Measurements from ENCODE around the gene TANC1. TPM values are rescaled to one million over a fixed set of nuclear protein-coding genes. Genes with fewer than 3 reads are reported as not detected.
"Not testable (repeated sequence)": the region's sequence is repeated elsewhere in the genome, so short reads cannot be mapped to it uniquely, and the experiment has no call there.

TANC1 gene
- total RNA-seq, 2 experiments from 2014 or later: 0.31 to 0.33 TPM

DNA sequence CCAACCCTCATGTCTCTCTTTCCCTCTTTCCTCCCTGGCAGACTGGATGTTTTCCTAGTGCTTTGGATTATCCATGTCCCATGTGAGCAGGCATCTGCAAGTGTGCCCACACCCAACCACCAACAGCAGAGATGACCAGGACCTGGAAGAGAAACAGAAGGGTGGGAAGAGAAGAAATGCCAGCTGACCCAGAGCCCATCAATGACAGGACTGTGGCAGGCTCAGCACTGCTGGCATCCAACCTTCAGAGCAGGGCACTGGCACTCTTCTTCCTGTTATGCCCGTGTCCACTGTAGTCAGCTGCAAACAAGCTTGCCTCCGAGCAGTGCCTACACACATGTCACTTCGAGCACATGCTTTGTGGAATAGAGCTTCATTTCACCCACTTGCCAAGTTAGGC lies 121.1 kb downstream of the TANC1 start:
- Mint-ChIP-seq H3K4me3 (no peak overlapping the region), H3K27ac (no peak overlapping the region), H3K36me3 (no peaks in the 10 kb centered on the region), H3K27me3 (no peaks in the 10 kb centered on the region), H3K9me3 (peaks cover 2% of the 10 kb centered on the region), H3K4me1 (peaks cover 47% of the 10 kb centered on the region)
- DNase-seq (no peak), ATAC-seq (ENCODE audit: low read depth) (no peak)
- POLR2A ChIA-PET: no interaction called here

DNA sequence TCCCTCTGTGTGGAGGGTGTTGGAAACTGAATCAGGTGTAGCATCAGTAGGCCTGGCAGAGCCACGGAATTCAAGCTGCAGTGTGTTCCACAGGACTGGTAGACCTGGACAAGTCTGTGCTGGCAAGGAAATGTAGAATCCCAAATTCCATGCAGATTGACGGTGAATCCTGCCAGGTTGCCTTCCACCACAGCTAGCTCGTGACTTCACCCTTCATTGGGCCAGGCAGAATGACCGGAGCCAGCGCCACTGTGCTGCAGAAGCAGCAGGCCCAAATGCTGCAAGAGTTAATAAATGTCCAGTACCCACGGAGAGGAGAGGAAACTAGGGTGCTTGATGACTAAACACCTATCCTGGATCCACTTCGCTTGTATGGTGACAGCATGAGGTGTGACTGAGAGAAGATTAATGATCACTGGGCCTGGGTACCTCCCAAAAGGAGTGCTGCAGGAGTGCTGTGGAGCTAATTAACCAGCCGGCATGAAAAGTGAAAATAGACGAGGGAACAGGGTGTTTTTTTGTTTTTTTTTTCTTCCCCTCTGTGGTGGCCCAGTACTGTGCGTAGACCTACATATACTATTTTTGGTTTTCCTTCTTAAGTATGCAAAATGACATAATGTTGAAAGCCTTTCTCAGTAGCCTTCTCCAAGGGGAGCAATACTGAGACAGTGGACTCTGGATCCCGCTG lies 122.2 kb downstream of the TANC1 start:
- POLR2A ChIA-PET: no interaction called here
- peaks cover under 1% of the 10 kb centered on the region for H3K36me3 Mint-ChIP-seq
- peak overlapping the region; percentile 75 for H3K27ac Mint-ChIP-seq
- peaks cover 2% of the 10 kb centered on the region for H3K9me3 Mint-ChIP-seq
- H3K4me3 Mint-ChIP-seq: peak overlapping the region; percentile 22
- H3K27me3 Mint-ChIP-seq: no peaks in the 10 kb centered on the region
- no peak for ATAC-seq (ENCODE audit: low read depth)
- DNase-seq: no peak
- peaks cover 47% of the 10 kb centered on the region for H3K4me1 Mint-ChIP-seq

DNA sequence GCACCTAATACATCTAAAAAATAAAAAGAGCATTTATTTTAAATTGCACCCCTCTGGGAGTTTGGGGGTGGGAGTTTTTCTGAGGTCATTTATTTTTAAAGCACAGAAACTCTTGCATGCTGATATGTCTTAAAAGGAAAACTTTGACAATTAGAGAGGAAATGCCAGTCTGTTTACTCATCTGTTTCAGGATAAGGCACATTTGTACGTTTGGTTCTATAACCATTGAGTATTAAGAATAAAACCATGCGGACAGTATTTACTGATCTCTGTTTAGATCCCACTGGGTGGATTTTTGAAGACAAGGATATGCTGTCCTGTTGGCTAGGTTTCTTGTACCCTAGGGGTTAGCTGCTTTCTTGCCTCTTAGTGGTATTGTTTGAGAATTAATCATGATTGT lies 122.9 kb downstream of the TANC1 start:
- peaks cover 4% of the 10 kb centered on the region for H3K36me3 Mint-ChIP-seq
- DNase-seq: no peak
- H3K9me3 Mint-ChIP-seq: peaks cover 6% of the 10 kb centered on the region
- peak overlapping the region; percentile 35 for H3K4me3 Mint-ChIP-seq
- peaks cover 47% of the 10 kb centered on the region for H3K4me1 Mint-ChIP-seq
- peak overlapping the region; percentile 66 for H3K27ac Mint-ChIP-seq
- no peaks in the 10 kb centered on the region for H3K27me3 Mint-ChIP-seq
- POLR2A ChIA-PET: no interaction called here
- ATAC-seq (ENCODE audit: low read depth): no peak

DNA sequence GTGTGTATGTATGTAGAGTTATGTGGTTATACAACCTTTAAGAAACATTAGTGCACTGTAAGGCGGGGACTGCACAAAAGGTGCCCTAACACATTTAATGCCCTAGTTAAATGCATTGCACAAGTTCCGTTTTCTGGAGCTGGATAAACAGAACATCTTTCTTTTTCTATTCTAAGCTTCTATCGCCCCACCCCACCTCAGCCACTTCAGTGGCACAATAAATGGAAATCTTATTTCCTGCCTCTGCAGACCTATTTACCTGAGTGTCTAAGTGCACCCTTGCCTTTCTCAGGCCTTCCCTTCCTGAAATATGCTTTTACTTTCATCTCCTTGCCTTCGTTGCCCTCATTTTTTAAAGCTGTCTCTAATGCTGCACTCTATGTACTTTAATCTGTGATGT lies 123.5 kb downstream of the TANC1 start:
- ATAC-seq (ENCODE audit: low read depth): peak; percentile 82
- POLR2A ChIA-PET: interaction anchor here (1.6 kb wide), 1 partner anchor 620 kb away, joined by 3 read pairs; the partner anchor contains the start of gene MARCHF7
- H3K27ac Mint-ChIP-seq: peak overlapping the region; percentile 66
- H3K27me3 Mint-ChIP-seq: no peaks in the 10 kb centered on the region
- peaks cover 10% of the 10 kb centered on the region for H3K36me3 Mint-ChIP-seq
- H3K9me3 Mint-ChIP-seq: peaks cover 12% of the 10 kb centered on the region
- peak overlapping the region; percentile 35 for H3K4me3 Mint-ChIP-seq
- no peak for DNase-seq
- H3K4me1 Mint-ChIP-seq: peaks cover 43% of the 10 kb centered on the region

DNA sequence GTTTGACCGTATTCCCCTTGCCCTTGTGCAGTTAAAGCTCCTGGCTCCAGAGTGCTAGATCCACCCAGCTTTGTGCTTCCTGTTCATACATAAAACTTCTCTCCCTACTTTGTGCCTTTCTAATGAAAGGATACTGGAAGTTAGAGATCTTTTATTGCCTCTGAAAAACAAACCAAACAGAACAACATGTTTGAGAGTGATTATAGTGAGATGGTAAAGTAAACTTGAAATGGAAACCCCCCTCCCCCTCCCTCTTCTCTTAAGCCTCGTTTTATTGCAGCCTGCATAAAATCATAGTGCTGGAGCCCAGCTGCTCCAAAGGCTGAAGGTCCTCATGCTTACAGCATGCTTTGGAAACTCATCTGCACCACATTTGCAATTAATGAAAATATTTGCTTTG lies 125.1 kb downstream of the TANC1 start:
- ATAC-seq (ENCODE audit: low read depth) (no peak), DNase-seq (no peak)
- H3K9me3 Mint-ChIP-seq: peaks cover 13% of the 10 kb centered on the region
- H3K4me1 Mint-ChIP-seq: peaks cover 39% of the 10 kb centered on the region
- H3K27me3 Mint-ChIP-seq: no peaks in the 10 kb centered on the region
- POLR2A ChIA-PET: interaction anchor here (1.6 kb wide), 1 partner anchor 618 kb away, joined by 3 read pairs; the partner anchor contains the start of gene MARCHF7
- peak overlapping the region; percentile 40 for H3K27ac Mint-ChIP-seq
- peaks cover 11% of the 10 kb centered on the region for H3K36me3 Mint-ChIP-seq
- H3K4me3 Mint-ChIP-seq: no peak overlapping the region

DNA sequence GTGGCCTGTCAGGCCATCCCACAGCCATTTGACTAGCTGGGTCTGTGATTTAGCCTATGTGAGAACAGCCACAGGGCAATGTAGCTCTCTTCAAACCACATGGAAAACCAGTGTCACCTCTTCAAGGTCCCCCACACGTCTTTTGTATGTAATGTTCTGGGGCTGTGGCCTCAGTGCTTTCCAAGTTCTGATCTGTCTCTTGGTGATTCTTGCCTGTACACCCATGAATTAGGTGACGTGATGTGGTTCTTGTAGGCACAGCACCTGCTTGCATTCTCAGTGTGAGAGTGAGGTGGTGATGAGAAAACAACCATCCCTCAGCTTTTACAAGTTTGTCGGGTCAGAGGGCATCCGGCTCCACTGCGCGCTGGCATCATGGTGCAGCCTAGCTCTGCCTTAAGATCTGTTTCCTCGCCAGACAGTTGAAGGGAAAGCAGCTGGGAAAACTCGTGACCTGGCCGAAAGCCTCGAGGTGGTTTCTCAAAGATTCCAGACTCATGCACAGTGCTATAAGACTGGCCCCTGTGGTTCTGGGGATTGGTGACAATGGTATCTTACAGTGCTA lies 125.8 kb downstream of the TANC1 start:
- Mint-ChIP-seq H3K27me3 (no peaks in the 10 kb centered on the region), H3K9me3 (peaks cover 13% of the 10 kb centered on the region), H3K27ac (no peak overlapping the region), H3K4me1 (peaks cover 43% of the 10 kb centered on the region), H3K4me3 (no peak overlapping the region), H3K36me3 (peaks cover 11% of the 10 kb centered on the region)
- POLR2A ChIA-PET: no interaction called here
- peak; percentile 23 for ATAC-seq (ENCODE audit: low read depth)
- no peak for DNase-seq

DNA sequence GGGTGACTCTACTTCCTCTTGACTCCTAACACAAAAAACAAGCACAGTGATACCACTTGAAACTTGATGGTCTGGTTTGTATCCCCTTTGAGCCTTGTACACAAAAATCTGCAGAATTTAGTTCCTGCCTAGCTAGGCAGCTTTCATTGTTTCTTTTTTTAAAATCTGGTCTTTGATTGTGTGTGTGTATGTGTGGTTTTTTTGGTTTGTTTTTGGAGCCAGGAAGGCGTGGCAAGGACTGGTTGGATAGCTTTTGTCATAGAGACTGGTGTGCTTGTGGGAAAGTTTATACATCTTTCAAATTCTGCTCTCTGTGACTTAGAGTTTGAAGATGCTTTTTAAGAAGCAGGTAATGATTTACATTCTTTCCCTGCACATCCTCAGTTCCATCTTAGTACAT lies 127.4 kb downstream of the TANC1 start:
- peaks cover 11% of the 10 kb centered on the region for H3K36me3 Mint-ChIP-seq
- no peak overlapping the region for H3K4me3 Mint-ChIP-seq
- ATAC-seq (ENCODE audit: low read depth) (no peak), DNase-seq (no peak)
- no peaks in the 10 kb centered on the region for H3K27me3 Mint-ChIP-seq
- POLR2A ChIA-PET: interaction anchor here (0.7 kb wide), 1 partner anchor 1001 kb away, joined by 4 read pairs; no protein-coding TSS in a partner anchor
- peak overlapping the region; percentile 27 for H3K27ac Mint-ChIP-seq
- peaks cover 37% of the 10 kb centered on the region for H3K4me1 Mint-ChIP-seq
- H3K9me3 Mint-ChIP-seq: peaks cover 13% of the 10 kb centered on the region

DNA sequence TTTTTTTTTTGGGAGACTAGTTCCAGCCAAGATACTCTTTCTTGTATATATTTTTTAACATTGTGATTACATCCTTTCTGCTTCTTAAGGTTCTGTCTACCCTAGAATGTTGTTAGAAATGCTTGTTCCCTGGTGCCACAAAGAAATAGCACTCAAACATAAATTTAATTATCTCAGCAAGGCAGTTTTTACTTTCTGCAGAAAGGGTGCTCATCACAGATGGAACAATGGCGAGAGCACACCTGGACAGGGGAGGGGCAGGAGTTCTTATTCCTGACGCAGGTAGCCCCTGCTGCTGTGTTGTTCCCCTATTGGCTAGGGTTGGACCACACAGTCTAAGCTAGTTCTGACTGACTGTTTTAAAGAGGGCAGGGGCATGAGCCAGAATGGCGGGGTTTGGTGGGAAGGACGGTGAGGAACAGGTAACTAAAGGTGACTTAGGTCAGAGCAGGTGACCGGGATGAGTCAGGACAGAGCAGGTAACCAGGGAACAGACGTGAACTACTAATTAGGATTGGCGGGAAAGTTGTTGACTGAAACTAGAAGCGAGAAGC lies 127.9 kb downstream of the TANC1 start:
- Mint-ChIP-seq H3K36me3 (peaks cover 11% of the 10 kb centered on the region), H3K9me3 (peaks cover 13% of the 10 kb centered on the region), H3K4me1 (peaks cover 34% of the 10 kb centered on the region)
- not testable (repeated sequence) for ATAC-seq (ENCODE audit: low read depth); H3K27me3 Mint-ChIP-seq; DNase-seq; H3K4me3 Mint-ChIP-seq; H3K27ac Mint-ChIP-seq
- POLR2A ChIA-PET: interaction anchor here (0.7 kb wide), 1 partner anchor 1000 kb away, joined by 4 read pairs; no protein-coding TSS in a partner anchor

DNA sequence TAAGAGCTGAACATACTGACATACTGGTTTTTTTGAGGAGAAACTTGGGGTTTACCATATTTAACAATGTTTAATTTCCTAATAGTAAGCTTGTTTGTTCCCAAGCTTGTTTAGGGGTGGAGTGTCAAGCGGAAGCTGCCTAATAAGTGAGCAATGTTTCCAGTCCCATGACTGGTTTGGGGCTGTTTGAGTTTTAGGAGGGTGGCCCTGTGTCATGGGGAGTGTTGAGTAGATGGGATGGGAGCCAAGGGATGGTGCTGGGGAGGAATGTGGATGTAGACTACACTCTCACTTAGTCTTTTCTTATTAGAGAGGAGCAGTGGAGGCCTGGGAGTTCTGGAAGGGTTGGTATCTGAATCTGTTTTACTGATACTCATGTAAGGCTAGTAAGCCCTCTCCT lies 128.5 kb downstream of the TANC1 start:
- DNase-seq (no peak), ATAC-seq (ENCODE audit: low read depth) (no peak)
- peaks cover 11% of the 10 kb centered on the region for H3K36me3 Mint-ChIP-seq
- H3K4me3 Mint-ChIP-seq: no peak overlapping the region
- H3K4me1 Mint-ChIP-seq: peaks cover 30% of the 10 kb centered on the region
- H3K27me3 Mint-ChIP-seq: no peaks in the 10 kb centered on the region
- POLR2A ChIA-PET: no interaction called here
- H3K9me3 Mint-ChIP-seq: peaks cover 13% of the 10 kb centered on the region
- H3K27ac Mint-ChIP-seq: no peak overlapping the region

DNA sequence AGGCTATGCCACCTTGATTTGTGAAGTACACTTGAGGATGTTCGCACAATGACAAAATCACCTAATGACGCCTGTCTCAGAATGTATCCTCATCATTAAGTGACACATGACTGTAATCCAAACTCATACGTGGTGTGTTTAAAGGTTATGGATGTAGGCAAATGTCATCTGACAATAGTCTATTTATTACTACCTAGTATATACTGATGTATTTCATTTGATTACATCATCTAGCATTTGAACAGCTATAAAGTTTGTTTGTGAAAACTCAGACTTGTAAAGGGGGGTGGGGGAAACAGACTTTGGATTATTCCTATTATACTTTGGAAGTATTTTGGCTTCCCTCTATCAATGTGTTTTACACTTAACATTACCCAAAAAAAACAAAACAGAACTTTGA lies 129.9 kb downstream of the TANC1 start:
- DNase-seq (no peak), ATAC-seq (ENCODE audit: low read depth) (no peak)
- H3K27ac Mint-ChIP-seq: no peak overlapping the region
- H3K4me1 Mint-ChIP-seq: peaks cover 22% of the 10 kb centered on the region
- H3K27me3 Mint-ChIP-seq: no peaks in the 10 kb centered on the region
- peaks cover 11% of the 10 kb centered on the region for H3K36me3 Mint-ChIP-seq
- H3K9me3 Mint-ChIP-seq: peaks cover 13% of the 10 kb centered on the region
- H3K4me3 Mint-ChIP-seq: no peak overlapping the region
- POLR2A ChIA-PET: no interaction called here

DNA sequence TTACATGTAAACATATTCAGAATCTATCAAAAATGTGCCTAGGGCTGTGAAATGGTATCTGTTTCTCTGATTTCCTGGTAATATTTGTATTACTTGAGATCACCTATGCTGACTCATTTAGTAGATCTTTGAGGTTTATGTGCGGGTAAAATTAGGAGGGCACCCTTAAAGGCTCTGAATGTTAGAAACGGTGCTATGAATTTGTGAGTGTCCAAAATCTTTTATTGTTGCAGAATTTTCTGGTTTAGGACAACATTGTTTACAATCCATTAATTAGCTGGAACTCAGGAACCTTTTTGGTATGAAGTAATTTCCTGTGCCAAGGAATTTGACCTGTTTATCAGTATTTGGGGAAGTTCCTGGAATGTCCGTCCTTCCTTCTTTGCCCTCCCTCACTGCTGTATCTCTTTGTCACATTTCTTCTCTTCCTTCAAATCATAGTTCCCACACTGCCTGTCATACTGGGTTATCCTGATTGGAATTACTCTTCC lies 130.5 kb downstream of the TANC1 start:
- no peak overlapping the region for H3K27ac Mint-ChIP-seq
- DNase-seq (no peak), ATAC-seq (ENCODE audit: low read depth) (no peak)
- no peak overlapping the region for H3K4me3 Mint-ChIP-seq
- H3K4me1 Mint-ChIP-seq: peaks cover 17% of the 10 kb centered on the region
- peaks cover 11% of the 10 kb centered on the region for H3K36me3 Mint-ChIP-seq
- no peaks in the 10 kb centered on the region for H3K27me3 Mint-ChIP-seq
- peaks cover 13% of the 10 kb centered on the region for H3K9me3 Mint-ChIP-seq
- POLR2A ChIA-PET: no interaction called here

DNA sequence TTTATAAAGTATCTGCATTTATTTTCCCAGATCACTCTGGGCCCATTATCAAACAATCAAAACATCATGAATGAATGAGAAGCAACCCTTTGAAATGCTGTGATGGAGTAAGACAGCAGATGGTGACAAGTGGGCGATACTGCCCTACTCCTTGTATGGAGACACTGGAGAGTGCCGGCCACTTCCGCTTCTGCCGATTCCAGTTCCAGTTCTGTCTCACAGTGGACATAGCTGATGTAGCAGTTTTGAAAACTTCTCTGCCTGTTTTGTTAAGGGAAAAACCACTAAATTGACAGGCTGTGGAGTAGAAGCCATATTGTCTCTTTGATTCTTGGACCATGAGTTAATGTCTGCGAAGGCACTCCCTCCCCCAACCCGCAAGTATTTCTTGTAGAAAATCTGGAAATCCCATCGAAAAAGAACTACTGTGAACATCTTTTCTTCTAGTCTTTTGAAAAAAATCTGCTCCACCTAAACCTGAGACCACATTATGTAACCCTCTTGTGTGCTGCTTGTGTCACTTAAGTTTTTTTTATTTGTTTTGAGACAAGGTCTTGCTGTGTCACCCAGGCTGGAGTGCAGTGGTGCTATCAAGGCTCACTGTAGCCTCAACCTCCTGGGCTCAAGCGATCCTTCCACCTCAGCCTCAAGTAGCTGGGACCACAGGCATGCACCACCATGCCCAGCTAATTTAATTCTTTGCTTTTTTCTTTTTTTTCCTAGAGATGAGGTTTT lies 133.5 kb downstream of the TANC1 start:
- peaks cover 2% of the 10 kb centered on the region for H3K9me3 Mint-ChIP-seq
- POLR2A ChIA-PET: no interaction called here
- H3K27me3 Mint-ChIP-seq: no peaks in the 10 kb centered on the region
- peaks cover 8% of the 10 kb centered on the region for H3K4me1 Mint-ChIP-seq
- DNase-seq (no peak), ATAC-seq (ENCODE audit: low read depth) (no peak)
- peaks cover 1% of the 10 kb centered on the region for H3K36me3 Mint-ChIP-seq
- H3K4me3 Mint-ChIP-seq: no peak overlapping the region
- no peak overlapping the region for H3K27ac Mint-ChIP-seq

DNA sequence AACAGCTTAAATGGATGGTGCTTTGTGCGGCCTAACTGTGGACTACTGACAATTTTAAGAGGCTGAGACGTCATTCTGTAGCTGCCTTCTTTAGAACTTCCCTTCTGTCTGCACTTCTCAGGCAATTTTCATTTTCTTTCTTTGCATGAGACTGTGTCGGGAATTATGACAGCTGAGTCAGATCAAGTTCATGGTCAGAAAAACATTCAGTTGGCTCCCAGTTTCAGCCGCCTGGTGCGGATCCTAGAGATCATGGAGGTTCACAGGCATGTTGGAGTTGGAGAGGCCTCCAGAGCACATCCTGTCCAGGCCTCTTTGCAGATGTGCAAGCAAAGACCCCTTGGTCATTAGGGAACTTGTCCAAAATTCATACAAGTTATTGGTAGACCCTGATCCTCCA lies 135.0 kb downstream of the TANC1 start:
- no peaks in the 10 kb centered on the region for H3K36me3 Mint-ChIP-seq
- no peak for ATAC-seq (ENCODE audit: low read depth)
- H3K27ac Mint-ChIP-seq: no peak overlapping the region
- H3K27me3 Mint-ChIP-seq: no peaks in the 10 kb centered on the region
- DNase-seq: no peak
- no peak overlapping the region for H3K4me3 Mint-ChIP-seq
- peaks cover 4% of the 10 kb centered on the region for H3K4me1 Mint-ChIP-seq
- POLR2A ChIA-PET: no interaction called here
- H3K9me3 Mint-ChIP-seq: no peaks in the 10 kb centered on the region
